GM21529 (cell line): Measurements from ENCODE around the gene FBXL13.
"Not testable (repeated sequence)": the region's sequence is repeated elsewhere in the genome, so short reads cannot be mapped to it uniquely, and the experiment has no call there.

ENCODE experiments used
- ATAC-seq: cut with Tn5 transposase; IDR thresholded peaks from one replicate; pipeline ENCODE4 v1.9.1; 2021; ENCODE audit not compliant: unreplicated experiment

The FBXL13 gene

GRCh38 chr7:102942868-102943267 is 131.7 kb downstream of the FBXL13 start:
- ATAC-seq = no peak

DNA sequence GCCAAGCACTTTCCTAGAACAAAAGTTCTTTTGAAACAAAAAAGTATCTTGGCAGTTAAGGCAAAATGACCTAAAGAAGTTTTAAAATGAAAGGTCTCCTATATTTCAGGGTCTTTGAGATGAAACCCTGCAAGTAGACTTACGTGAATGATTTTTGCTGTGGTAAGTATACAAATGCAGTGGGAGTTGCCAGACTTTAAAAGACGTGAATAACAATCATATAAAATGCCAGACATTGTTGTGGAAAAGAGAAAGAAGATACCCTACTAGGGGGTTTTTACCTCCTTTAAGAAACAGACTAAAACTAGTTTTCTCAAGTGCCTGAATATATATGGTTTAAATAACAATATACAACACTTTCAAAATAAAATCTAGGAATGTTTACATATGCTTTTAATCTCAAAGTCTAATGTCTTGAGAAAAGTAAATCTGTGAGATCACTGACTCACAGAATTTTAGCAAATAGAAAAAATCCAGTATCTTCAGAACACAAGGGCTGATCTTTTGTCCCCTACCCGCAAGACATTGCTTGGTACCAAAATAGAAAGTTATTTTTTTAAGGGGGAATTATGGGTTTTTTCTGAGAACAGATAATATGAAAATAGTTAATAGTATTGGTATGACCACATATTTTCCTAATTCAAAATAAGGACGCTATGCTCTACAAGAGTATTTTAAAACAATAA is 132.3 kb downstream of the FBXL13 start:
- ATAC-seq = no peak

- no peak for ATAC-seq
These were observed 135.9 kb downstream of the FBXL13 start for GRCh38 chr7:102938679-102939078.

DNA sequence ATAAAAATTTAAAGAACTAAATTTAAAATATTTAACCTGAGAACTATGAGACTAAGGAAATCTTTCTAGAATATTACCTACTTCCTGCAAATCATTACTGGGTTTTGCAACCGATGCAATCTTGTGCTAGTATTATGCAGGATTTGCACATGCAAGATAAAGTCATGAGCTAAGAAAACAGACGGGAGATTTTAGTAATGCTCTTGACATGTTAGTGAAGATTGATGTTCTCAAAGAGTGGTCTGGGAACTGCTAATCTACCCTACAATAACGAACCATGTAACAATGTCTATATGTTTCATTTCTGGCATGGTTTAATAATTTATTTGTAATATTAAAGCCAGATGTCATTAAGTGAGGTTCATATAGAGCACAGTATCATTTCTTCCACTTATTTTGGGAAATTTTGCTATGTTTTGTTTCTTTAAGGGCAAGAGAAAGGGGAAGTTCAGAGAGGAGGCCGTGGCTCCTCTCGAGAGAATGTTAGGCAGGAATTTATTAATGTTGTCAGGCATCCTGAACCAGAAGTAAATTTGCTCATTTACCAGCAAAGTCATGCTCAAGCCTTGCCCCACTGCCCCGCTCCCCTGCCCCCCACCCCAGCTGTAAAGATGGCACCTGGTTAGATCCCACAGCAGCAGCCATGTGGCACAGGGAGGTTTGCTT is 139.0 kb downstream of the FBXL13 start:
- no peak for ATAC-seq

DNA sequence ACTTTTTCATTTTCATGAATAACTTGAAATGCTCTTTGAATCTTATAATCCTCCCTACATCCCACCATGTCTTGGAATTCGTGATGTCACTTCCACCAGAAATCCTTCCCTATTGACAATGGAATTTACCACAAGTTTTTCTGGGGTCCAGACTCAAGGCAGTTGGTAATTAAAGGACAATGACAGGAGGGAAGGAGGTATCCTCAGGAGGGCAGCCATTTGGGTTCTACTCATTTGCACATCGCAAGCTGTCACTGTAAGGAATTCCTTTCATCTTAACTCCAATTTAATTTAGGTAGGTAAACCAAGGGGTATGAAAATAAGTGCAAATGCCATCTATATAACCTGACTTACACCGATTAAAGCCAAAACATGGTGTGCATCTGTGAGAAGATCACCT is 139.9 kb downstream of the FBXL13 start:
- ATAC-seq = no peak

DNA sequence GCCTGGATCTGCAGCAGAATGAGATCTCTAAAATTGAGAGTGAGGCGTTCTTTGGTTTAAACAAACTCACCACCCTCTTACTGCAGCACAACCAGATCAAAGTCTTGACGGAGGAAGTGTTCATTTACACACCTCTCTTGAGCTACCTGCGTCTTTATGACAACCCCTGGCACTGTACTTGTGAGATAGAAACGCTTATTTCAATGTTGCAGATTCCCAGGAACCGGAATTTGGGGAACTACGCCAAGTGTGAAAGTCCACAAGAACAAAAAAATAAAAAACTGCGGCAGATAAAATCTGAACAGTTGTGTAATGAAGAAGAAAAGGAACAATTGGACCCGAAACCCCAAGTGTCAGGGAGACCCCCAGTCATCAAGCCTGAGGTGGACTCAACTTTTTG is 140.4 kb downstream of the FBXL13 start:
- no peak for ATAC-seq

DNA sequence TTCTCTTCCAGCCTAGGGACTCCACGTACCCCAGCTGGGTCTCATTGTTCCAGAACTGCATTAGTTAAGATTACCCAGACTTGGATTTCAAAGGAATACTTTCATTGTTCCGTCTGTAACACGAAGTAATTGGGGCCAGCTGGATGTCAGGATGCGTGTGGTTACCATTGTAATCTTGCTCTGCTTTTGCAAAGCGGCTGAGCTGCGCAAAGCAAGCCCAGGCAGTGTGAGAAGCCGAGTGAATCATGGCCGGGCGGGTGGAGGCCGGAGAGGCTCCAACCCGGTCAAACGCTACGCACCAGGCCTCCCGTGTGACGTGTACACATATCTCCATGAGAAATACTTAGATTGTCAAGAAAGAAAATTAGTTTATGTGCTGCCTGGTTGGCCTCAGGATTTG is 140.8 kb downstream of the FBXL13 start:
- ATAC-seq = no peak

- ATAC-seq = no peak
These were observed 142.8 kb downstream of the FBXL13 start for GRCh38 chr7:102931757-102932156.

- no peak for ATAC-seq
These were observed 147.2 kb downstream of the FBXL13 start for GRCh38 chr7:102927312-102927933.

- no peak for ATAC-seq
These were observed 147.8 kb downstream of the FBXL13 start for GRCh38 chr7:102926783-102927140.

DNA sequence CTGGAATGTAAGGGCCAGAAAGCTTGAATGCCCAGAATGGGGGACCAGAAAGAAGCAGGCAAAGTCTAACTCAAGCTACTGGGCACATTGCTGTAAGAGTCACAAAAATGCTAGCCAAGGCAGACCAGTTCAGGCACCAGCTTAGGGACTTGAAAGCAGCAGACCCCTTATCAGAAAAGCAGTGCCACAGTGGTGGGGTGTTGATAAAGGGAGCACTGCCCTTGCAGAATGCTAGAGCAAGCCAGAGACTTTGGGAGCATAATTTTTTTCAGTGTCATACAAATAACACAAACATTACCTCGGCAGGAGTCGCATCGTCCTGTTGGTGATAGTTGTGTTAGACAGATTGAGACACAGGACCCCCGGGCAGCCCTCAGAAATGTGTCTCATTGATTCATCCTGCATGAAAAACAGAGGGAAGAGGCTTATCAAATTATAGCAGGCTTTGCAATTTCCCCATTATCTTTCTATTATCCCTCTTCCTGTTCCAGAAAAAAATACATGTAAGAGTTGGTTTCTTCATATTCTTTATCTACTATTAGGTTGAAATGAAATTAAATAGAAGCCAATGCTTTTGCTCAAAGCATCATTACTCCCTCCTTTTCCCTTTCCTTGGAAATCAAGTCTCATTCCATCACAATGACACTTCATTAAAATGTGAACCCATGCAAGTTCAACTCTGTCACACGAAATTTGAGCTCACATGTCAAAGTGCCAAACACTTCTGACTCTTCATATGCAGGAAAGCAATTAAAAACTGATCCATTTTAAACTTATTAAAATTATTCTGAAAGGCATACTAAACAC is 148.4 kb downstream of the FBXL13 start:
- ATAC-seq = no peak

DNA sequence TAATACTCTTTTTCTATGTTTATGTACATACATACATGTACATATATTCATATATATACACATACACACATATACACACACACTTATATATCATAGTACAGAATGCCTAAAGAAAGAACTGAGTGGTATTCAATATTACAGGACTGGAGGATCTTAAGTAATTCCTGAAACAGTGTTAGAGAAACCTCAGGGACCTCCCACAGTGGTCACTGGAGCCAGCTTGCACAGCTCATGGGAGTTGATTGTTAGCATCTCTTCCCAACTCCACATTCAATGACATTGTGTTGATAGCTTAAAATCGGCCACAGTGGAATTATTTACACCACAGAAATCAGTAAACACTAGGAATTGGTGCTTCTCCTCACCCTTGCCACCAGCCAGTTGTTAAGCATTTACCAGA is 155.8 kb downstream of the FBXL13 start:
- ATAC-seq = no peak

DNA sequence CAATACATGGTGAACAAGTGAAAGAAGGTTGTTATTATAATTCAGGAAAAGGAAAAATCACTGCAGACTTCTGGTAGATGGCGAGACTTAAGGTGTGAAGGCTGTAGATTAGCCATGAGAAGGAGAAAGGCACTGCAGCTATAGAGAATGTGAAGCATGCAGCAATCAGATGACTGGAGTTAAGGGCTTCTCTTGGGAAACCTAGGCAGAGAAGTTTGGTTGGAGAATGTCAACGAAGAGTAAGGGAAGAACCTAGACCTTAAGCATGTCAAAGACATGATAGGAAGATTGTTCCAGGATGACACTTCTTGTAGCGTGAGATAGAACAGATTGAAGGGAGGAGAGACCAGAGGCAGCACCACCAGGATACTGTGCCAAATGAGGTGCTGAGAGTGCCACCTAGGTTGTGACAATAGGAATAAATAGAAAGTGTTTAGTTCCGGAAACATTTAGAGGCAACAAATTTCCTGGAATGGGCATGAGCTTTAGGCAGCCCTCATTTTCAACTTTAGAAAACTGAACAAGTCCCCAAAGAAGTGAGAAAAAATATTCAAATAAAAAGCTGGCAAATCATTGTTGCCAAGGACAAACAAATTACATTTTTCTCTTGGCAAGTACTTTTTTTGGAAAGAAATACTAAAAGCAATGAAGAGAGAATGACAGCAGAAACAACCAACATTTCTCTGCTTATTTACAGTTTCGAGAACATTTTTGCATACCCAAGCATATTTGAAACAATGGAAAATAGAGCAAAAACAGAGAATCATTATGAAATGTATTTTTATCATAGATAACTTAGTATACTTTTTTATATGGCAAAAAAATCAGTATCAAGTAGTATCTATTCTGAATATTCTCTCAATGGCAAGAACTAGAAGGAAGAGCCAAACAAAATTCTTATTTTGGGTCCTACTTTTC is 156.9 kb downstream of the FBXL13 start:
- no peak for ATAC-seq

GRCh38 chr7:102916881-102917280 is 157.7 kb downstream of the FBXL13 start:
- no peak for ATAC-seq

DNA sequence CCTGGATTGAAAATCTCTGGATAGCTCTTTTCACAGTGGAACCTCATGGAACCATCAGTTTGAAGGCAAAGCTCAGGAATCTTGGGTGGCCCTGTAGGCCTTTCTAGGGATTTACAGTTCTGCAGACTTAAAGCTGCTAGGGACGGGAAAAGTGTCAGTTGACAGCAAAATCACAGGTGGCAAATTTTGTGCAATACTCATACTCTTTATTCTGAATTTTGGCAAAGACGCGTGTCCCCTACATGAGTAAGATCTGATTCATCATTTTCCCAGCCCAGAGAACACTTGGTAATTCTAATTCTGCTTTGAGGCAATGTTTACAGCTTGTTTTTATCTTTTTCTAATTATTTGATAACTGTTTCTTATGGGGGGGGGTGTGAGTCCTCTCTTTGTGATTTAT is 158.2 kb downstream of the FBXL13 start:
- ATAC-seq = no peak

DNA sequence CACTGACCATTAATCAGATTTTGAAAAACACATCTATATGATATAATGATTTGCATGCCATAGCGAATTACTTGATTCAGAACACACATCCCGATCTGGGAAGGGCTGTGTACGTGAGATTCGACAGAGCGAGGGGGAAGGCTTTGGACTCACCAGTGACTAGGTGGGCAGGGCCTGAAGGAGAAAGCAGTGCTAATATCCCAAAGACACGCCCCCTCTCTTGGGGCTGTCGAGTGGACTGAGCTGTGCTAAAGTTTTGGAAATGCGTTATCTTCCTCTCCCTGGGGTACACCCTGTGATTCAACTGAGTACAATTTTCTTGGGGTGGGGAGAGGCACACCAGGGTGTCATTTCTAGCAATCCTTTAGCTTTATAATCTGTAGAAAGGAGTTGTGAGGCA is 160.0 kb downstream of the FBXL13 start:
- ATAC-seq = no peak

GRCh38 chr7:102913826-102914225 is 160.8 kb downstream of the FBXL13 start:
- ATAC-seq = no peak

GRCh38 chr7:102912742-102913141 is 161.9 kb downstream of the FBXL13 start, which contains the start of gene LRRC17:
TSS of gene LRRC17 (plus strand) at chr7:102913000. CDS start at chr7:102933914, 20,914 bp downstream.
- ATAC-seq = no peak

DNA sequence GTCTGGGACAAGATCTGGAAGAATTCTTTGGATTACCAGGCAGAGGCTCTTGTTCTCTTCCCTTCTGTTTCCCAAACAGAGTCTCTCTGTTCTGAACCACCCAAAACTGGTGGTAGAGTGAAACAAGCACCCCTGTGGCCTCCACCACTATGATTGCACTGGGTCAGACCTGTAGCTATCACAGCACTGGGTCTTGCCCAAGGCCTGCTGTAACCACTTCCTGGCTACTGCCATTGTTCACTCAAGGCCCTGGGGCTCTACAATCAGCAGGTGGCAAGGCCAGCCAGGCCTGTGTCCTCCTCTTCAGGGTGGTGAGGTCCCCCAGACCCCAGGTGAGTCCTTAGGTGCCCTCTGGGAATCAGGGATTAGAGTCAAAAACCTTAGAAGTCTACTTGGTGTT is 165.9 kb downstream of the FBXL13 start:
- ATAC-seq = no peak

DNA sequence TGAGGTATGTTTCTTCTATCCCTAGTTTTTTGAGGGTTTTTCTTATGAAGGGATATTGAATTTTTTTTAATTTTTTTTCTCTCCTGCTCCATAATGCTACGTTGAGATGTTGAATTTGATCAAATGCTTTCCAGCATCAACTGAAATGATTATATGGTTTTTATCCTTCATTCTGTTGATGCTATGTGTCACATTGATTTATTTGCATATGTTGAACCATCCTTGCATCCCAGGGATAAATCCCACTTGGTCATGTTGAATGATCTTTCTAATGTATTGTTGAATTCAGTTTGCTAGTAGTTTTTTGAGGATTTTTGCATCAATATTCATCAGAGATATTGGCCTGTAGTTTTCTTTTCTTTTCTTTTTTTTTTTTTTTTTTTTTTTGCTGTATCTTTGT is 171.0 kb downstream of the FBXL13 start:
- not testable (repeated sequence) for ATAC-seq
